GM12878 (cell line): Measurements from ENCODE around the gene DAZAP1. TPM values are rescaled to one million over a fixed set of nuclear protein-coding genes. Genes with fewer than 3 reads are reported as not detected.

ENCODE experiments used
- ATAC-seq: fragments of 200-7000 bp; cut with Tn5 transposase; 3 replicates; pipeline ENCODE4 v1.9.1; 2020; ENCODE audit warnings: mild to moderate bottlenecking, moderate library complexity
- BruUV-seq: library from RNA; stranded (reverse); fragments of 400-500 nt; replicated peaks from 2 replicates; lab custom pipeline; 2021; lab: Mats Ljungman, UMichigan
- CTCF ChIA-PET: fragments of 300-600 bp; sonication (Branson Sonifier 250); formaldehyde crosslinking; extraction: SDS; loops from one replicate; lab custom pipeline; 2021; ENCODE audit warnings: inconsistent platforms; lab: Yijun Ruan, JAX
- POLR2A ChIA-PET: fragments of 350-600 bp; formaldehyde crosslinking; extraction: SDS; loops from one replicate; lab custom pipeline; 2021; ENCODE audit warnings: inconsistent platforms; lab: Charles Lee
- RAD21 ChIA-PET: fragments of 300-600 bp; sonication (Branson Sonifier 250); formaldehyde crosslinking; loops from one replicate; lab custom pipeline; 2023; ENCODE audit warnings: antibody characterized with exemption; ENCODE audit not compliant: unreplicated experiment; lab: Charles Lee
- SMC1A ChIA-PET: fragments of 300-600 bp; sonication (Branson Sonifier 250); formaldehyde crosslinking; loops from one replicate; lab custom pipeline; 2023; ENCODE audit not compliant: unreplicated experiment, uncharacterized antibody; lab: Charles Lee
- DNase-seq: peaks from one replicate; pipeline ENCODE4 v3.0.0-alpha.2; 2011; ENCODE audit warnings: low read depth, low spot score
- FAIRE-seq: peaks from 3 replicates; lab custom pipeline; 2011; peaks lifted over from hg19 to GRCh38; lab: Jason Lieb, UNC
- H2AFZ ChIP-seq: 2 replicates; pipeline ENCODE4 v1.6.0; 2011; ENCODE audit warnings: low read depth, low read length, control low read depth; ENCODE audit not compliant: control insufficient read depth
- H3K27ac ChIP-seq: 2 replicates; pipeline ENCODE4 v1.5.1; 2011; ENCODE audit warnings: control low read depth; ENCODE audit not compliant: control insufficient read depth, insufficient read depth
- H3K27me3 ChIP-seq, 2 experiments: replicated peaks in 1 of 2; 2 replicates each; pipeline versions ENCODE4 v1.6.0 to v1.6.1; 2011; ENCODE audit warnings: low read length in 1 of 2; ENCODE audit not compliant: control insufficient read depth in 2 of 2, insufficient read depth in 2 of 2
- H3K36me3 ChIP-seq, 2 experiments: 2 replicates each; pipeline ENCODE4 v1.5.1; 2011; ENCODE audit warnings: low read length in 1 of 2; ENCODE audit not compliant: control insufficient read depth in 2 of 2, insufficient read depth in 2 of 2
- H3K4me1 ChIP-seq: 2 replicates; pipeline ENCODE4 v1.6.1; 2011; ENCODE audit warnings: mild to moderate bottlenecking, low read length, moderate library complexity, mixed read lengths; ENCODE audit not compliant: control insufficient read depth, insufficient read depth
- H3K4me2 ChIP-seq: 2 replicates; pipeline ENCODE4 v1.6.0; 2011; ENCODE audit warnings: control low read depth; ENCODE audit not compliant: control insufficient read depth, insufficient read depth
- H3K4me3 ChIP-seq: fragments of 200-600 bp; sonication (generic); 2 replicates; pipeline ENCODE4 v1.5.1; 2016
- H3K79me2 ChIP-seq: 2 replicates; pipeline ENCODE4 v1.6.0; 2011; ENCODE audit warnings: low read length; ENCODE audit not compliant: control insufficient read depth, insufficient read depth
- H3K9ac ChIP-seq: 2 replicates; pipeline ENCODE4 v1.8.0; 2011; ENCODE audit warnings: low read length, control low read depth, mixed read lengths; ENCODE audit not compliant: control insufficient read depth, insufficient read depth
- H3K9me3 ChIP-seq: replicated peaks from 3 replicates; pipeline ENCODE4 v1.5.1; 2011; ENCODE audit warnings: mild to moderate bottlenecking, low read length; ENCODE audit not compliant: control insufficient read depth, insufficient read depth
- H4K20me1 ChIP-seq: 2 replicates; pipeline ENCODE4 v1.6.0; 2011; ENCODE audit not compliant: control insufficient read depth, insufficient read depth
- CBFB ChIP-seq: IDR thresholded peaks from 2 replicates; pipeline ENCODE4 v1.6.1; 2016; ENCODE audit warnings: antibody characterized with exemption, low read depth
- CHD1 ChIP-seq: IDR thresholded peaks from 2 replicates; pipeline ENCODE4 v1.6.1; 2012; ENCODE audit warnings: low read depth, low read length, improper control_type of control experiment
- FOXK2 ChIP-seq: fragments of 450-650 bp; IDR thresholded peaks from 2 replicates; pipeline ENCODE4 v1.6.1; 2017; ENCODE audit warnings: mild to moderate bottlenecking, moderate library complexity
- HCFC1 ChIP-seq: fragments of 150-350 bp; IDR thresholded peaks from 2 replicates; pipeline ENCODE4 v1.6.1; 2014; ENCODE audit warnings: low read length
- JUNB ChIP-seq: IDR thresholded peaks from 2 replicates; pipeline ENCODE4 v1.6.1; 2016; ENCODE audit warnings: antibody characterized with exemption, mild to moderate bottlenecking
- LARP7 ChIP-seq: fragments of 450-650 bp; IDR thresholded peaks from 2 replicates; pipeline ENCODE4 v1.6.1; 2017; ENCODE audit warnings: mild to moderate bottlenecking
- MAX ChIP-seq: IDR thresholded peaks from 2 replicates; pipeline ENCODE4 v1.6.1; 2012; ENCODE audit warnings: low read depth, low read length, improper control_type of control experiment
- MXI1 ChIP-seq: fragments of 150-350 bp; IDR thresholded peaks from 2 replicates; pipeline ENCODE4 v1.6.1; 2011; ENCODE audit warnings: low read depth, mild to moderate bottlenecking, inconsistent platforms, low read length, improper control_type of control experiment
- RAD51 ChIP-seq: fragments of 450-650 bp; IDR thresholded peaks from 2 replicates; pipeline ENCODE4 v1.6.1; 2016; ENCODE audit warnings: moderate library complexity, mild to moderate bottlenecking, inconsistent platforms
- RELA ChIP-seq: fragments of 450-650 bp; IDR thresholded peaks from 2 replicates; pipeline ENCODE4 v1.8.0; 2014; ENCODE audit warnings: borderline replicate concordance; ENCODE audit not compliant: partially characterized antibody
- SIX5 ChIP-seq: IDR thresholded peaks from 2 replicates; pipeline ENCODE4 v1.6.1; 2011; ENCODE audit warnings: mild to moderate bottlenecking, low read depth, low read length, moderate library complexity; ENCODE audit not compliant: severe bottlenecking
- SP1 ChIP-seq: IDR thresholded peaks from one replicate; pipeline ENCODE4 v1.6.1; 2011; ENCODE audit warnings: low read depth, low read length
- SUZ12 ChIP-seq: fragments of 200-600 bp; sonication (generic); IDR thresholded peaks from one replicate; pipeline ENCODE4 v1.6.1; 2018; ENCODE audit warnings: antibody characterized with exemption, mild to moderate bottlenecking; ENCODE audit not compliant: unreplicated experiment
- TCF3 ChIP-seq: IDR thresholded peaks from 2 replicates; pipeline ENCODE4 v1.6.1; 2012; ENCODE audit warnings: low read depth, mild to moderate bottlenecking, low read length, borderline replicate concordance; ENCODE audit not compliant: insufficient read depth
- ZBTB11 ChIP-seq: fragments of 450-650 bp; formaldehyde crosslinking; IDR thresholded peaks from 2 replicates; pipeline ENCODE4 v1.5.0; 2022; ENCODE audit warnings: mild to moderate bottlenecking, missing genetic modification characterization
- ZBTB33 ChIP-seq: fragments of 450-650 bp; IDR thresholded peaks from 2 replicates; pipeline ENCODE4 v1.6.1; 2017; ENCODE audit warnings: mild to moderate bottlenecking
- WGBS: methylation state at CpG from one replicate; pipeline ENCODE4 v1.1.6; 2016; ENCODE audit warnings: low lambda C conversion rate; ENCODE audit not compliant: insufficient replicate concordance, insufficient coverage; ENCODE audit errors: missing lambda C conversion rate; 5-methylcytosine and 5-hydroxymethylcytosine counted together
- in situ Hi-C: fragments of 300-500 bp; cut with MboI; formaldehyde crosslinking; loops from 9 replicates; pipeline ENCODE4 v1.14.3; 2018; ENCODE audit warnings: mixed read lengths
- intact Hi-C: fragments of 100-400 bp; cut with micrococcal nuclease; formaldehyde crosslinking; loops from one replicate; pipeline ENCODE4 v1.14.2; 2022; ENCODE audit not compliant: unreplicated experiment
- polyA plus RNA-seq, 11 experiments: library from polyadenylated mRNA; depleted of rRNA in 4 of 11; unstranded in 6 of 11; stranded (reverse) in 5 of 11; fragments of >200 nt; fragmentation: Nextera tagmentation in 4 of 11; fragmentation: Illumina TruSeq in 1 of 11; extraction: Ambion mirVana in 4 of 11; extraction: Trizol in 1 of 11; gene quantifications; 1 replicate in 1 of 11; 2 replicates in 10 of 11; pipeline versions ENCODE4 v1.2.1 to v1.2.3, GENCODE V29; 2011 to 2016; ENCODE audit warnings: inconsistent platforms in 2 of 11, missing spikeins in 2 of 11, low read depth in 1 of 11
- total RNA-seq, 4 experiments: library from RNA; depleted of rRNA in 3 of 4; stranded (reverse); fragments of >200 nt in 3 of 4; fragmentation: Illumina TruSeq in 1 of 4; extraction: Trizol in 1 of 4; gene quantifications; 2 replicates each; pipeline versions ENCODE4 v1.2.1 to v1.2.3, GENCODE V29; 2013 to 2021

The DAZAP1 gene
- total and polyA plus RNA-seq, 10 of the 15 experiments (the other 5 are each of a cell fraction or from before 2014, with no cell fraction given) = 9.9 to 240 (median 92.3) TPM

GRCh38 chr19:1451916-1452801, 44.8 kb downstream of the DAZAP1 start:
- WGBS = 36% methylated on average over 29 of the region's 39 CpGs
- H3K9ac ChIP-seq = no peak overlapping the region
- SMC1A ChIA-PET = no interaction called here

More at GRCh38 chr19:1451916-1452801, 44.8 kb downstream of the DAZAP1 start:
- in situ Hi-C loops (no loop called here), intact Hi-C loops (no loop called here)
- no peak for DNase-seq
- RAD21 ChIA-PET = no interaction called here
- POLR2A ChIA-PET = interaction anchor here (0.6 kb wide), 1 partner anchor 16 kb away, joined by 3 read pairs; no protein-coding TSS in a partner anchor
- peaks cover 10 to 11% of the 10 kb centered on the region in 2 experiments for H3K27me3 ChIP-seq
- H3K4me1 ChIP-seq = peaks cover 3% of the 10 kb centered on the region
- no peak for TF ChIP-seq LARP7
- TF ChIP-seq ZBTB33 = no peak
- no peak for TF ChIP-seq SIX5
- no peak for TF ChIP-seq FOXK2
- no peak for TF ChIP-seq MAX
- no peak for TF ChIP-seq TCF3
- no peak for TF ChIP-seq MXI1
- TF ChIP-seq HCFC1 = no peak
- TF ChIP-seq SUZ12 = no peak
- no peak for TF ChIP-seq JUNB
- no peak for TF ChIP-seq RELA
- TF ChIP-seq CBFB = no peak
- TF ChIP-seq RAD51 = no peak
- TF ChIP-seq SP1 = no peak
- no peak for TF ChIP-seq CHD1
- TF ChIP-seq ZBTB11 (CRISPR knock-in tag) = no peak
- FAIRE-seq = no peak
- no peak overlapping the region for H3K4me3 ChIP-seq
- no peaks in the 10 kb centered on the region for H4K20me1 ChIP-seq
- no peak for ATAC-seq
- no peaks in the 10 kb centered on the region; the same call in 2 of the 3 replicates for H3K9me3 ChIP-seq
- H3K36me3 ChIP-seq = no peaks in the 10 kb centered on the region
- H3K79me2 ChIP-seq = no peaks in the 10 kb centered on the region
- no peak overlapping the region for H2AFZ ChIP-seq
- no peak overlapping the region for H3K4me2 ChIP-seq
- BruUV-seq = no TSS peak
- CTCF ChIA-PET = no interaction called here
- no peak overlapping the region for H3K27ac ChIP-seq
